ENCODE results near the gene SHANK3. TPM values are rescaled to one million over a fixed set of nuclear protein-coding genes. Genes with fewer than 3 reads are reported as not detected.

SHANK3 gene
- polyA plus RNA-seq, 1 donor (not counting 4 experiments of a cell fraction or from before 2014, with no cell fraction given): 1.00 TPM

GRCh38 chr22:50684501-50684900, 11.9 kb downstream of the SHANK3 start:
- Histone ChIP-seq H3K9me1 (ENCODE audit: control insufficient read depth, extremely low read depth, insufficient read depth, low read length) (no peaks in the 10 kb centered on the region), H3K36me3 (ENCODE audit: control insufficient read depth in 2 of 2, extremely low read depth in 1 of 2, insufficient read depth in 2 of 2, low read length in 2 of 2) (no peaks in the 10 kb centered on the region), H3K4me3 (ENCODE audit: control insufficient read depth in 2 of 3, extremely low read depth in 1 of 3, insufficient read depth in 2 of 3, low read depth in 1 of 3, low read length in 3 of 3) (no peak overlapping the region), H3K4me2 (ENCODE audit: control insufficient read depth, extremely low read depth, insufficient read depth, low read depth, low read length) (no peak overlapping the region), H3K9me3 (ENCODE audit: control insufficient read depth, low read depth, low read length) (no peaks in the 10 kb centered on the region), H3K79me2 (ENCODE audit: control insufficient read depth, insufficient read depth, low read length) (no peaks in the 10 kb centered on the region), H4K20me1 (ENCODE audit: control insufficient read depth, extremely low read depth, insufficient read depth, low read length) (no peaks in the 10 kb centered on the region), H3K27ac (ENCODE audit: control insufficient read depth, insufficient read depth, low read length) (no peak overlapping the region), H3K4me1 (ENCODE audit: control insufficient read depth, extremely low read depth, insufficient read depth, low read length) (peaks cover 6% of the 10 kb centered on the region), H2AFZ (ENCODE audit: control insufficient read depth, low read length) (no peak overlapping the region), H3K27me3 (ENCODE audit: control insufficient read depth, extremely low read depth, insufficient read depth, low read length) (no peaks in the 10 kb centered on the region), H3K9ac (ENCODE audit: control insufficient read depth, extremely low read depth, insufficient read depth, low read length) (no peak overlapping the region)
- no peak for DNase-seq (ENCODE audit: low read depth, low spot score)
- no peak for FAIRE-seq
- TF ChIP-seq EZH2 (IDR thresholded peaks at IDR 0.05; ENCODE audit: low read length): no peak
- TF ChIP-seq, protein P1, sequence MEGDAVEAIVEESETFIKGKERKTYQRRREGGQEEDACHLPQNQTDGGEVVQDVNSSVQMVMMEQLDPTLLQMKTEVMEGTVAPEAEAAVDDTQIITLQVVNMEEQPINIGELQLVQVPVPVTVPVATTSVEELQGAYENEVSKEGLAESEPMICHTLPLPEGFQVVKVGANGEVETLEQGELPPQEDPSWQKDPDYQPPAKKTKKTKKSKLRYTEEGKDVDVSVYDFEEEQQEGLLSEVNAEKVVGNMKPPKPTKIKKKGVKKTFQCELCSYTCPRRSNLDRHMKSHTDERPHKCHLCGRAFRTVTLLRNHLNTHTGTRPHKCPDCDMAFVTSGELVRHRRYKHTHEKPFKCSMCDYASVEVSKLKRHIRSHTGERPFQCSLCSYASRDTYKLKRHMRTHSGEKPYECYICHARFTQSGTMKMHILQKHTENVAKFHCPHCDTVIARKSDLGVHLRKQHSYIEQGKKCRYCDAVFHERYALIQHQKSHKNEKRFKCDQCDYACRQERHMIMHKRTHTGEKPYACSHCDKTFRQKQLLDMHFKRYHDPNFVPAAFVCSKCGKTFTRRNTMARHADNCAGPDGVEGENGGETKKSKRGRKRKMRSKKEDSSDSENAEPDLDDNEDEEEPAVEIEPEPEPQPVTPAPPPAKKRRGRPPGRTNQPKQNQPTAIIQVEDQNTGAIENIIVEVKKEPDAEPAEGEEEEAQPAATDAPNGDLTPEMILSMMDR (optimal IDR thresholded peaks at IDR 0.05 in 1 of 3, IDR thresholded peaks at IDR 0.05 in 1 of 3, conservative IDR thresholded peaks at IDR 0.05 in 1 of 3; ENCODE audit: extremely low read depth in 1 of 3, insufficient read depth in 2 of 3, low read length in 3 of 3): no peak
- dilution Hi-C loops (cut with MboI; ENCODE audit: extremely low pct_ligation_motif_present, low sequenced_read_pairs): no loop called here

- DNase-seq (ENCODE audit: low read depth, low spot score) (no peak), FAIRE-seq (no peak)
- no peaks in the 10 kb centered on the region for H4K20me1 ChIP-seq (ENCODE audit: control insufficient read depth, extremely low read depth, insufficient read depth, low read length)
- H3K27me3 ChIP-seq (ENCODE audit: control insufficient read depth, extremely low read depth, insufficient read depth, low read length): no peaks in the 10 kb centered on the region
- H3K4me3 ChIP-seq (ENCODE audit: control insufficient read depth in 2 of 3, extremely low read depth in 1 of 3, insufficient read depth in 2 of 3, low read depth in 1 of 3, low read length in 3 of 3): no peak overlapping the region
- H3K27ac ChIP-seq (ENCODE audit: control insufficient read depth, insufficient read depth, low read length): no peak overlapping the region
- H3K9ac ChIP-seq (ENCODE audit: control insufficient read depth, extremely low read depth, insufficient read depth, low read length): no peak overlapping the region
- no peaks in the 10 kb centered on the region for H3K79me2 ChIP-seq (ENCODE audit: control insufficient read depth, insufficient read depth, low read length)
- dilution Hi-C loops (cut with MboI; ENCODE audit: extremely low pct_ligation_motif_present, low sequenced_read_pairs): no loop called here
- TF ChIP-seq, protein P1 (optimal IDR thresholded peaks at IDR 0.05 in 1 of 3, IDR thresholded peaks at IDR 0.05 in 1 of 3, conservative IDR thresholded peaks at IDR 0.05 in 1 of 3; ENCODE audit: extremely low read depth in 1 of 3, insufficient read depth in 2 of 3, low read length in 3 of 3): no peak
- no peak for TF ChIP-seq EZH2 (IDR thresholded peaks at IDR 0.05; ENCODE audit: low read length)
- H3K4me2 ChIP-seq (ENCODE audit: control insufficient read depth, extremely low read depth, insufficient read depth, low read depth, low read length): no peak overlapping the region
- no peaks in the 10 kb centered on the region for H3K9me3 ChIP-seq (ENCODE audit: control insufficient read depth, low read depth, low read length)
- H3K36me3 ChIP-seq (ENCODE audit: control insufficient read depth in 2 of 2, extremely low read depth in 1 of 2, insufficient read depth in 2 of 2, low read length in 2 of 2): no peaks in the 10 kb centered on the region
- no peaks in the 10 kb centered on the region for H3K9me1 ChIP-seq (ENCODE audit: control insufficient read depth, extremely low read depth, insufficient read depth, low read length)
- H3K4me1 ChIP-seq (ENCODE audit: control insufficient read depth, extremely low read depth, insufficient read depth, low read length): peaks cover 6% of the 10 kb centered on the region
- no peak overlapping the region for H2AFZ ChIP-seq (ENCODE audit: control insufficient read depth, low read length)
These were observed 12.4 kb downstream of the SHANK3 start for GRCh38 chr22:50684986-50685385.
